Esophagus muscularis mucosa (tissue), 4 donors: ENCODE data around the gene RAD51B. TPM values are rescaled to one million over a fixed set of nuclear protein-coding genes. Genes with fewer than 3 reads are reported as not detected.

Experiments
- DNase-seq: peaks from one replicate; pipeline ENCODE4 v3.0.0-alpha.2; 2017; ENCODE audit errors: extremely low spot score
- H3K27ac ChIP-seq, 4 donors: fragments of 200-600 bp; sonication (generic); replicated peaks in 1 of 4; 1 replicate in 3 of 4; 2 replicates in 1 of 4; pipeline ENCODE4 v1.5.1; 2016 to 2019; ENCODE audit warnings: mild to moderate bottlenecking in 1 of 4
- H3K27me3 ChIP-seq, 4 donors: fragments of 200-600 bp; sonication (generic); one replicate each; pipeline versions ENCODE4 v1.5.1 to v1.6.0; 2016 to 2019
- H3K36me3 ChIP-seq, 4 donors: fragments of 200-600 bp; sonication (generic); one replicate each; pipeline ENCODE4 v1.5.1; 2016 to 2019
- H3K4me1 ChIP-seq, 4 donors: fragments of 200-600 bp; sonication (generic); one replicate each; pipeline ENCODE4 v1.5.1; 2016 to 2019
- H3K4me3 ChIP-seq, 4 donors: fragments of 200-600 bp; sonication (generic); 1 replicate in 2 of 4; 2 replicates in 2 of 4; pipeline ENCODE4 v1.5.1; 2016 to 2019; ENCODE audit warnings: mild to moderate bottlenecking in 4 of 4, moderate library complexity in 1 of 4
- H3K9me3 ChIP-seq, 4 donors: fragments of 200-600 bp; sonication (generic); 1 replicate in 3 of 4; 2 replicates in 1 of 4; pipeline ENCODE4 v1.5.1; 2016 to 2019
- EP300 ChIP-seq: sonication (generic); formaldehyde crosslinking; IDR thresholded peaks from one replicate; pipeline ENCODE4 v1.6.1; 2017; ENCODE audit warnings: antibody characterized with exemption
- POLR2A ChIP-seq: fragments of 450-650 bp; IDR thresholded peaks from one replicate; pipeline ENCODE4 v1.6.1; 2017; ENCODE audit warnings: antibody characterized with exemption, moderate library complexity, mild to moderate bottlenecking, low read depth
- POLR2AphosphoS5 ChIP-seq, 2 donors: sonication (generic); formaldehyde crosslinking; IDR thresholded peaks; one replicate each; pipeline ENCODE4 v1.6.1; 2017; ENCODE audit warnings: antibody characterized with exemption in 2 of 2
- WGBS: methylation state at CpG from one replicate; pipeline ENCODE4 v1.1.5; 2018; 5-methylcytosine and 5-hydroxymethylcytosine counted together
- intact Hi-C: fragments of 100-400 bp; cut with DNase I; formaldehyde crosslinking; loops from one replicate; pipeline ENCODE4 v1.15.1; 2023
- total RNA-seq, 4 donors: library from RNA; depleted of rRNA; stranded (reverse); fragments of >200 nt; gene quantifications; one replicate each; pipeline versions ENCODE4 v1.1.0 to v1.2.1, GENCODE V29; 2016
- TF ChIP-seq, protein P1 (sequence below), 3 experiments: fragments of 200-600 bp in 2 of 3; fragments of 450-650 bp in 1 of 3; sonication (generic) in 2 of 3; IDR thresholded peaks; one replicate each; pipeline ENCODE4 v1.5.1; 2017 to 2019; ENCODE audit warnings: antibody characterized with exemption in 3 of 3, mild to moderate bottlenecking in 2 of 3, moderate library complexity in 1 of 3

RAD51B gene
- total RNA-seq, 4 donors from 2014 or later: 2.8 to 11.1 (median 5.1) TPM

DNA sequence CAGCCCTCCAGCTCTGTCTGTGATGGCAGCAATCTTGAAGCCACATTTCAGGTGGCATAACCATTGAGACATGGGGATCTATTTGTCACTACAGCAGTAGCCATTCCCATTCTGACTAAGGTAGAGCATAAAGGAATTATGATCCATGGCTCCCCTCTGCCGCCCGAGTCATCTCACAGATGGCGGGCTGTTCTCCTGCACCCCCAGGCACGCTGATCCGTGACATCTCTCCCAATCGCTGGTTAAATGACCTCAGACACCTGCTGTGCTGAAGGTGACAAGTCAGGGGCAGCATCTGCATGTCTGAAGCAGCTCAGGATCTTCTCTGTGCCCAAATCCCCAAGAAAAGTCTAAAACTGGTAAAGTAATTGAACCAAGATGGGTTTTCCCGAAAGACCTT lies 849.0 kb downstream of the RAD51B start:
- H3K36me3 ChIP-seq: no peaks in the 10 kb centered on the region
- intact Hi-C loops: loop anchor here (5.0 kb wide), 1 partner anchor 416 kb away; no protein-coding TSS in a partner anchor
- WGBS: 80% methylated on average over 7 of the region's 7 CpGs
- TF ChIP-seq POLR2AphosphoS5 (IDR thresholded peaks at IDR 0.05) (no peak), EP300 (no peak)
- TF ChIP-seq, protein P1, sequence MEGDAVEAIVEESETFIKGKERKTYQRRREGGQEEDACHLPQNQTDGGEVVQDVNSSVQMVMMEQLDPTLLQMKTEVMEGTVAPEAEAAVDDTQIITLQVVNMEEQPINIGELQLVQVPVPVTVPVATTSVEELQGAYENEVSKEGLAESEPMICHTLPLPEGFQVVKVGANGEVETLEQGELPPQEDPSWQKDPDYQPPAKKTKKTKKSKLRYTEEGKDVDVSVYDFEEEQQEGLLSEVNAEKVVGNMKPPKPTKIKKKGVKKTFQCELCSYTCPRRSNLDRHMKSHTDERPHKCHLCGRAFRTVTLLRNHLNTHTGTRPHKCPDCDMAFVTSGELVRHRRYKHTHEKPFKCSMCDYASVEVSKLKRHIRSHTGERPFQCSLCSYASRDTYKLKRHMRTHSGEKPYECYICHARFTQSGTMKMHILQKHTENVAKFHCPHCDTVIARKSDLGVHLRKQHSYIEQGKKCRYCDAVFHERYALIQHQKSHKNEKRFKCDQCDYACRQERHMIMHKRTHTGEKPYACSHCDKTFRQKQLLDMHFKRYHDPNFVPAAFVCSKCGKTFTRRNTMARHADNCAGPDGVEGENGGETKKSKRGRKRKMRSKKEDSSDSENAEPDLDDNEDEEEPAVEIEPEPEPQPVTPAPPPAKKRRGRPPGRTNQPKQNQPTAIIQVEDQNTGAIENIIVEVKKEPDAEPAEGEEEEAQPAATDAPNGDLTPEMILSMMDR (IDR thresholded peaks at IDR 0.05): no peak
- DNase-seq: no peak
- H3K9me3 ChIP-seq: no peaks in the 10 kb centered on the region
- H3K4me3 ChIP-seq: no peak overlapping the region
- H3K27ac ChIP-seq: peak overlapping the region; percentile 78 to 89 (median 87)
- no peaks in the 10 kb centered on the region for H3K27me3 ChIP-seq
- peaks cover 67 to 100% (median 99%) of the 10 kb centered on the region in 4 donors for H3K4me1 ChIP-seq

GRCh38 chr14:68669111-68669511 lies 849.5 kb downstream of the RAD51B start:
- H3K9me3 ChIP-seq: no peaks in the 10 kb centered on the region
- H3K4me1 ChIP-seq: peaks cover 67 to 94% (median 93%) of the 10 kb centered on the region in 4 donors
- no peak overlapping the region for H3K4me3 ChIP-seq
- no peak for DNase-seq
- no peaks in the 10 kb centered on the region for H3K27me3 ChIP-seq
- H3K27ac ChIP-seq: peak overlapping the region; percentile 78 to 89 (median 87)
- TF ChIP-seq EP300 (no peak), POLR2AphosphoS5 (IDR thresholded peaks at IDR 0.05) (no peak), POLR2A (no peak)
- TF ChIP-seq, protein P1 (IDR thresholded peaks at IDR 0.05): no peak
- intact Hi-C loops: loop anchor here (5.0 kb wide), 1 partner anchor 417 kb away; no protein-coding TSS in a partner anchor
- WGBS: 65% methylated on average over 3 of the region's 3 CpGs
- H3K36me3 ChIP-seq: no peaks in the 10 kb centered on the region

- Histone ChIP-seq H3K4me3 (no peak overlapping the region), H3K27me3 (no peaks in the 10 kb centered on the region), H3K4me1 (peaks cover 66 to 90% (median 86%) of the 10 kb centered on the region in 4 donors), H3K36me3 (no peaks in the 10 kb centered on the region), H3K27ac (peak overlapping the region; percentile 78 to 89 (median 87)), H3K9me3 (no peaks in the 10 kb centered on the region)
- intact Hi-C loops: loop anchor here (5.0 kb wide), 1 partner anchor 417 kb away; no protein-coding TSS in a partner anchor
- TF ChIP-seq POLR2AphosphoS5 (IDR thresholded peaks at IDR 0.05) (no peak), EP300 (no peak), POLR2A (no peak)
- TF ChIP-seq, protein P1 (IDR thresholded peaks at IDR 0.05): no peak
- 87% methylated on average over 14 of the region's 14 CpGs for WGBS
- no peak for DNase-seq
Measured at GRCh38 chr14:68669603-68670358, 850.2 kb downstream of the RAD51B start.

DNA sequence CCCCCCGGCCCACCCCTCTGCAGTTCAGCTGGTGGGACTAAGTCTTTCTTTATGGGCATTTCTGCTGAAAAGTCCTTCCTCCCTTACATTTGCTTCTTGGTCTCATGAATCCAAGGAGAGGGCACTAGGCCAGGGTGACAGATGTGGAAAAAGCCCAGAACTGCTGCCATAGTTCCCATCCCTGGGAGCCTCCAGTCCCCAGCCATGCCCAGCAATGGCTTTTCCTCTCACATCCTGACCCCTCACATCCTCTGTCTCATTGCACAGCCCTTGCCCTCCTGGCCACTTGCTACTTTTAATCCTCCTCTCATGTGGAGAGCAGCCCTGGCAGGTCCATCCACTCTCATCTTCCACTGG lies 850.8 kb downstream of the RAD51B start:
- Histone ChIP-seq H3K9me3 (no peaks in the 10 kb centered on the region), H3K36me3 (no peaks in the 10 kb centered on the region), H3K27me3 (no peaks in the 10 kb centered on the region), H3K4me3 (no peak overlapping the region), H3K27ac (peak overlapping the region; percentile 78 to 89 (median 87)), H3K4me1 (peaks cover 60 to 90% (median 81%) of the 10 kb centered on the region in 4 donors)
- 82% methylated on average over 1 of the region's 1 CpG for WGBS
- intact Hi-C loops: no loop called here
- DNase-seq: no peak
- TF ChIP-seq, protein P1 (IDR thresholded peaks at IDR 0.05): no peak
- TF ChIP-seq EP300 (no peak), POLR2AphosphoS5 (IDR thresholded peaks at IDR 0.05) (no peak), POLR2A (no peak)
